HUES48 (cell line): Measurements from ENCODE around the gene MED29.

Experiments
- H3K27ac ChIP-seq: one replicate; pipeline ENCODE4 v1.7.0; 2013; ENCODE audit warnings: low read depth, low read length, inconsistent platforms
- H3K27me3 ChIP-seq: 2 replicates; pipeline ENCODE4 v1.6.1; 2013; ENCODE audit warnings: mild to moderate bottlenecking, low read length; ENCODE audit not compliant: control insufficient read depth, insufficient read depth
- H3K36me3 ChIP-seq: 2 replicates; pipeline ENCODE4 v1.6.1; 2013; ENCODE audit warnings: low read length; ENCODE audit not compliant: control insufficient read depth, insufficient read depth
- H3K4me1 ChIP-seq: 2 replicates; pipeline ENCODE4 v1.6.1; 2013; ENCODE audit warnings: mild to moderate bottlenecking, low read length; ENCODE audit not compliant: control insufficient read depth, insufficient read depth
- H3K4me3 ChIP-seq: 2 replicates; pipeline ENCODE4 v1.5.1; 2013; ENCODE audit warnings: mild to moderate bottlenecking, low read depth, low read length
- H3K9ac ChIP-seq: 2 replicates; pipeline ENCODE4 v1.6.1; 2013; ENCODE audit warnings: mild to moderate bottlenecking, low read depth, low read length, moderate library complexity
- H3K9me3 ChIP-seq: 2 replicates; pipeline ENCODE4 v1.6.1; 2013; ENCODE audit warnings: low read length; ENCODE audit not compliant: control insufficient read depth, insufficient read depth

MED29 gene

GRCh38 chr19:39355253-39355652 is 35.9 kb upstream of the MED29 start:
- no peaks in the 10 kb centered on the region for H3K27me3 ChIP-seq
- H3K9me3 ChIP-seq = no peaks in the 10 kb centered on the region
- H3K4me1 ChIP-seq = no peaks in the 10 kb centered on the region
- no peak overlapping the region for H3K9ac ChIP-seq
- peaks cover 88% of the 10 kb centered on the region for H3K36me3 ChIP-seq
- H3K27ac ChIP-seq = no peak overlapping the region
- no peak overlapping the region for H3K4me3 ChIP-seq

DNA sequence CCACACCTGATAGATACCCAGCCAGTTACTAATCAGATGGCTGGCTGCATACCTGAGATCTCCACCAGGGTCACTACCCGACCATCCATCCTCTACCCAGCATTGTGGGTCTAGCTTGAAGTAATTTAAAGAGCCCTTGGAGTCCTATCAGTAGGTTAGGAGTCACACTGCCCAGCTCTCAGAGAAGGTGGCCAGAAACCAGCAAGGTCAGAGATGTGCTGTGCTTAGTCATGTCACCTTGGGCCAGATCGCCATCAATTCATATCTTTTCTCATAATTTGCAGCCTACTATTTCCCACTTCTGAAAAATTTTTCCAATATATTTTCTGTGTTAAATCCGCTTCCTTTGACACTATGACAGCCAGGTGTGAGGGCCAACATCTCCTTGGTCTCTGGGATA is 35.1 kb upstream of the MED29 start:
- no peak overlapping the region for H3K27ac ChIP-seq
- no peak overlapping the region for H3K9ac ChIP-seq
- peaks cover 95% of the 10 kb centered on the region for H3K36me3 ChIP-seq
- no peaks in the 10 kb centered on the region for H3K9me3 ChIP-seq
- H3K4me3 ChIP-seq = no peak overlapping the region
- no peaks in the 10 kb centered on the region for H3K27me3 ChIP-seq
- no peaks in the 10 kb centered on the region for H3K4me1 ChIP-seq

DNA sequence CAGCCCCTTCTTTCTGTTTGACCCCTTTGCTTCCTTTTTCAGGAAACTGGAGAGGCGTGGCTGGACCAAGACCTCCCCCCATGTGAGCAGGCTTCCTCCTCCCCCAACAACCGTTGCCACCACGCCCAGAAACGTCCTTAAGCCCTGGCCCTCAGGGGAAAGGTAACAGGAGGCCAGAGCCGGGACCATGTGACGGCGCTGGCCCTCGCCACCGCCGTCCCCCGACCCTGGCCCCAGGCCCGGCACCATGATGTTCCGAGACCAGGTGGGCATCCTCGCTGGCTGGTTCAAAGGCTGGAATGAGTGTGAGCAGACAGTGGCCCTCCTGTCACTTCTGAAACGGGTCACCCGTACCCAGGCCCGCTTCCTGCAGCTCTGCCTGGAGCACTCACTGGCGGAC is 34.5 kb upstream of the MED29 start:
- Histone ChIP-seq H3K9me3 (no peaks in the 10 kb centered on the region), H3K27ac (no peak overlapping the region), H3K27me3 (no peaks in the 10 kb centered on the region), H3K4me3 (no peak overlapping the region), H3K36me3 (peaks cover 91% of the 10 kb centered on the region), H3K9ac (no peak overlapping the region), H3K4me1 (no peaks in the 10 kb centered on the region)

- H3K36me3 ChIP-seq = peaks cover 92% of the 10 kb centered on the region
- H3K27me3 ChIP-seq = no peaks in the 10 kb centered on the region
- H3K27ac ChIP-seq = no peak overlapping the region
- H3K4me1 ChIP-seq = no peaks in the 10 kb centered on the region
- no peak overlapping the region for H3K4me3 ChIP-seq
- no peaks in the 10 kb centered on the region for H3K9me3 ChIP-seq
- H3K9ac ChIP-seq = no peak overlapping the region
These were observed 32.2 kb upstream of the MED29 start for GRCh38 chr19:39359026-39359425.

DNA sequence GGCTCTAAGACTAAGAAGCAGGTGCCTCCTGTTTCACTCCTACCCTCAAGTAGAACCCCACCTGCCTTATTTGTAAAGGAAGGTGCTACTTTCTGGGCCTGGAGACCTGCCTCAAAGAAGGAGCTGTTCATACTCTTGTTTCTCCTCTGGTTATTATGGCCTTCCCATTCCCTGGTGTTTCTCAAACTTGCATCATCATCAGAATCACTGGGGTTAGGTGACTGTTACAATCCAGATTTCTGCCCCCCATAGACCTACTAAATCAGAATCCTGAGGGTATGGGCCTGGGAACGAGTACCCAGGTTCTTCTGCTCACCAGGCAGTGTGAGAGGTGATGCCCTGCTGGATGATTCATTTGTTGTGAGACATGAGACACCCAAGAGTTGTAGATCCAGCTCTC is 30.6 kb upstream of the MED29 start:
- Histone ChIP-seq H3K27me3 (no peaks in the 10 kb centered on the region), H3K4me3 (no peak overlapping the region), H3K9me3 (no peaks in the 10 kb centered on the region), H3K9ac (no peak overlapping the region), H3K27ac (no peak overlapping the region), H3K4me1 (no peaks in the 10 kb centered on the region), H3K36me3 (peaks cover 82% of the 10 kb centered on the region)

DNA sequence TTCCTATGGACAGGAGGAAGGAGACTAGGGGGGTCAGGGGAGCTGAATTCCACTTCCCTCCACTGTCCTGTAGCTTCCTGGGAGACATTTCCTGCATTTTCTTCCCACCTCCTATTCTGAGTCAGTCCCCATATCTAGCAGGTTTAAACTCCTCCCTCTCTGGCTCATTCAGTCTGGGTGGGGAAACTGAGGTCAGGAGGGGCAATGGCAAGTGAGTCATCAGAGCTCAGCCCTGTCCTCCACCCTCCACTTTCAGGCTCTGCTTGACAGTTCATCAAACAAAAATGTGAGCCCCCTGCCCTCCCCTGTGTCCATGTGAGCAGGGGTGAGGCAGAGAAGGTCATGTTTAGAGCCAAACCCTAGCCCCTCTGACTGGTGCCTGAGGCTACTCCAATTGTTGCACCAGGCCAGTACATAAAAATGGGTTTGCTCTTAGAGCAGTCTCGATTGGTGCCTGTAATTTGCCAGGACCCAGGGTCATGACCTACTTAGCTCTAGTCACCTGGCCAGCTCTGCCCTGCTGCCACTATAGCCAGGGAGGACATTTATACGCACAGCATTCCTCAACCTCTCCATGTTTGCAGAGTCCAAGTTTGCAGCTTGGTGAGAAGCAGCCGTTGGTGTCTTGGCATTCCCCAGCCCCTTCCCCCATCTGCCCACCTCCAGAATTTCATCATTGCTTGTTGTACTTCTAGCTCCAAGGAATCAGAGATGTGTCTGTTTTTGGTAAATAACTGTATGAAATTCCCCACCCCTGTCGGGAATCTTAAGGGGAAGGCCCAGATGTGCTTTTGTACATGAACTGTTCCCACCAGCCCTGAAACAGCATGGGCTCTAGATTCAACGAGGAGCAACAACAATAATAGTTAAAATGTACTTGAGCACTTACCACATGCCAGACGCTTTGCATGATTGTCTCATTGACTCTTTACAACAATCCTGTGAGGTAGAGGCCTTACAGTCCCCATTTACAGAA is 28.2 kb upstream of the MED29 start:
- Histone ChIP-seq H3K27ac (no peak overlapping the region), H3K4me1 (no peaks in the 10 kb centered on the region)

GRCh38 chr19:39363901-39364457 is 27.2 kb upstream of the MED29 start:
- Histone ChIP-seq H3K27me3 (no peaks in the 10 kb centered on the region), H3K9me3 (no peaks in the 10 kb centered on the region), H3K4me3 (no peak overlapping the region), H3K36me3 (peaks cover 66% of the 10 kb centered on the region), H3K27ac (no peak overlapping the region), H3K4me1 (no peaks in the 10 kb centered on the region), H3K9ac (no peak overlapping the region)

More for the DNA sequence above, 28.2 kb upstream of the MED29 start:
- H3K4me3 ChIP-seq = no peak overlapping the region
- no peak overlapping the region for H3K9ac ChIP-seq
- H3K27me3 ChIP-seq = no peaks in the 10 kb centered on the region
- H3K36me3 ChIP-seq = peaks cover 67% of the 10 kb centered on the region
- no peaks in the 10 kb centered on the region for H3K9me3 ChIP-seq

DNA sequence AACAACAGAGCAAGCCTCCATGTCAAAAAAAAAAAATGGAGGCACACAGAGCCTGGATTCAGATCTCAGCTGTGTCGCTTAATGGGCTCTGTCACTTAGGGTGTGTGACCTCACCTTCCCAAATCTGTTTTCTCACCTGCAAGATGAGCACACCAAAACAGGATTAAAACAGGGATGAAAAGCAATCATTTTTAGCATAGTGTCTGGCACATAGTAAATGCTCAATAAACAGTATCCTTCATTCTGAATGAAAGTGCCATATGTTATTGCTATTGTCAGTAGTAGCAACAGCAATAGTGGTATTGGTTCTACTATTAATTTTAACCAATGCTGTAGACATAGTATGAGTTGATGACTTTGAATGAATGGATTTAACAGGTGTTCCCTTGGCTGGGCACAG is 25.6 kb upstream of the MED29 start:
- no peak overlapping the region for H3K4me3 ChIP-seq
- H3K9me3 ChIP-seq = no peaks in the 10 kb centered on the region
- no peaks in the 10 kb centered on the region for H3K27me3 ChIP-seq
- H3K36me3 ChIP-seq = peaks cover 69% of the 10 kb centered on the region
- no peaks in the 10 kb centered on the region for H3K4me1 ChIP-seq
- H3K9ac ChIP-seq = no peak overlapping the region
- H3K27ac ChIP-seq = no peak overlapping the region

DNA sequence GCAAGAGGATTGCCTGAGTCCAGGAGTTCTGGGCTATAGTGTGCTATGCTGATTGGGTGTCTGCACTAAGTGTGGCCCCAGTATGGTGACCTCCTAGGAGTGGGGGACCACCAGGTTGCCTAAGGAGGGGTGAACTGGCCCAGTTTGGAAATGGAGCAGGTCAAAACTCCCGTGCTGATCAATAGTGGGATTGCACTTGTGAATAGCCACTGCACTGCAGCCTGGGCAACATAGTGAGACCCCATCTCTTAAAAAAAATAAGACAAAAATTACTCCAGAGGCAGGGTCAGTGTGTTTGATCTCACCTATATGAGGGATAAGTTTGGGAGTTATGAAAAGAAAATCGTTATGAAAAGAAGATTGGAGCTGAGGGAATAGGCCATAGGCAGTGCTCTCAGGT is 22.0 kb upstream of the MED29 start:
- Histone ChIP-seq H3K9ac (no peak overlapping the region), H3K4me1 (no peaks in the 10 kb centered on the region), H3K27me3 (no peaks in the 10 kb centered on the region), H3K4me3 (no peak overlapping the region), H3K27ac (no peak overlapping the region), H3K36me3 (peaks cover 66% of the 10 kb centered on the region), H3K9me3 (no peaks in the 10 kb centered on the region)

- Histone ChIP-seq H3K27me3 (no peaks in the 10 kb centered on the region), H3K4me3 (no peak overlapping the region), H3K27ac (no peak overlapping the region), H3K4me1 (no peaks in the 10 kb centered on the region), H3K9ac (no peak overlapping the region), H3K36me3 (peaks cover 66% of the 10 kb centered on the region), H3K9me3 (no peaks in the 10 kb centered on the region)
These were observed 20.4 kb upstream of the MED29 start for GRCh38 chr19:39370735-39371134.

GRCh38 chr19:39372047-39372802 is 19.0 kb upstream of the MED29 start:
- H3K4me3 ChIP-seq = no peak overlapping the region
- no peaks in the 10 kb centered on the region for H3K27me3 ChIP-seq
- H3K9me3 ChIP-seq = no peaks in the 10 kb centered on the region
- H3K36me3 ChIP-seq = peaks cover 74% of the 10 kb centered on the region
- no peak overlapping the region for H3K9ac ChIP-seq
- H3K27ac ChIP-seq = no peak overlapping the region
- H3K4me1 ChIP-seq = no peaks in the 10 kb centered on the region
